GM21723 (cell line): ENCODE measurements around the gene CLTC.
A peak's percentile ranks its signal among the peaks of the same experiment; 100 is the strongest.
"Not testable (repeated sequence)": the region's sequence is repeated elsewhere in the genome, so short reads cannot be mapped to it uniquely, and the experiment has no call there.

Source experiments
- ATAC-seq: cut with Tn5 transposase; IDR thresholded peaks from one replicate; pipeline ENCODE4 v1.9.1; 2021; ENCODE audit warnings: mild to moderate bottlenecking, moderate library complexity; ENCODE audit not compliant: unreplicated experiment

CLTC gene

GRCh38 chr17:59633658-59634359 lies 14.1 kb downstream of the CLTC start:
- ATAC-seq = no peak

GRCh38 chr17:59634632-59635541 lies 15.2 kb downstream of the CLTC start:
- ATAC-seq = no peak

DNA sequence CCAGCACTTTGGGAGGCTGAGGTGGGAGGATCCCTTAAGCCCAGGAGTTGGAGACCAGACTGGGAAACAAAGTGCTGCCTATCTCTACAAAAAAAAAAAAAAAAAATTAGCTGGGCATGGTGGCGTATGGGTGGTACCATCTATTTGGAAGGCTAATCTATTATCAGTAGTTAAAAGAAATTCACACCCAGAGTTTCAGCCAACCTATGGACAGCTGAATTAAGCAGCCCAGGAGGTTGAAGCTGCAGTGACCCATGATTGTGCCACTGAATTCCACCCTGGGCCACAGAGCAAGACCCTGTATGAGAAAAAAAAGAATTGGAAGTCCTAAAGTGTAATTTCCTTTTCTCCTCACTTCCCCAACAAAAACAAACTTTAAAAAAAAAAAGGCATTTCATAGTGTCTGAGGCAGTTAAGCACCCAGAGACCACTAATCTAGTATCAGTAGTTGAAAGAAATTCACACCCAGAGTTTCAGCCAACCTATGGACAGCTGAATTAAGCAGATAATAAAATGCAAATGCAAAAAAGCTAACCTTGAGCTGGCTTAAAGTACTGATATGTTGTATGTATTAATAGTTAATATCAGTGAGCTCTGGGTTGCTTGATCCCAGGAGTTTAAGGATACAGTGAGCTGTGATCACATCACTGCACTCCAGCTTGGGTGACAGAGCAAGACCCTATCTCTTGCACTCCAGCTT lies 18.1 kb downstream of the CLTC start:
- ATAC-seq = no peak

GRCh38 chr17:59638553-59638952 lies 18.9 kb downstream of the CLTC start:
- ATAC-seq = no peak

DNA sequence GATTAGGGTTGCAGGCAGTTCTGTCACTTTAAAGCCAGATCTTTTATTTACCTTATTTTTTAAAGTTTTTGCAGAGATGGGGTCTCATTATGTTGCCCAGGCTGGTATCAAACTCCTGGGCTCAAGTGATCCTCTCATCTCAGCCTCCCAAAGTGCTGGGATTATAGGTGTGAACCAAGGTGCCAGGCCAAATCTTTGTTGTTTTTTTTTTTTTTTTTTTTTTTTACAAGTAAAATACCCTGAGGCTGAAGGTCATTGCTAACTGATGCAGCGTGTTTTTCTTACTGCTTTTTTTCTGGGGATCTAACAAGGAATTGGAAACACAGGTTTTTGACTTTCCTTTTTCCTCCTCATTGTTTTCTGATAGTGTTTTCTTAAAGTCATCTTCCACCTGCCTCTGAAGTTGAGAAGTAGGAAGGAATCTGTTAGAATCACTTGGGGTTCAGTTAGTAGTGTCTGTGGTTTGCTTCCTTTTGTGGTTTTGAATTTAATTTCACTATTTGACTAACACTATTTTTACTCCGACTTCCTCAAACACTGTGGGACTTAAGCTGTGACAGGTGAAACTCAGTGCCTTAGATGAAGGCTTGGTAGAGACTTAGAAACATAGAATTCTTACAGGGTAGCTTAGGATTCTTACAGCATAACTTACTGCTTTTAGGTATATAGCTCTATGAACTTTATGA lies 22.2 kb downstream of the CLTC start:
- ATAC-seq = peak; percentile 91

- ATAC-seq = peak; percentile 7
These were observed 22.9 kb downstream of the CLTC start for GRCh38 chr17:59642565-59642964.

GRCh38 chr17:59643159-59644140 lies 23.8 kb downstream of the CLTC start:
- no peak for ATAC-seq

DNA sequence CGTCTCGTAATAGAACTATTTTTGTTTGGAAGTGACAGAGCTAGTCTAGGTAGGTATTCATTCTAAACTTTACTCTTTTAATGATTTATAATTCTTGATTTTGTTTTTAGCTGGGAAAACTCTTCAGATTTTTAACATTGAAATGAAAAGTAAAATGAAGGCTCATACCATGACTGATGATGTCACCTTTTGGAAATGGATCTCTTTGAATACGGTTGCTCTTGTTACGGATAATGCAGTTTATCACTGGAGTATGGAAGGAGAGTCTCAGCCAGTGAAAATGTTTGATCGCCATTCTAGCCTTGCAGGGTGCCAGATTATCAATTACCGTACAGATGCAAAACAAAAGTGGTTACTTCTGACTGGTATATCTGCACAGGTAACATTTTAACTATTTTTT lies 27.6 kb downstream of the CLTC start:
- ATAC-seq = no peak

DNA sequence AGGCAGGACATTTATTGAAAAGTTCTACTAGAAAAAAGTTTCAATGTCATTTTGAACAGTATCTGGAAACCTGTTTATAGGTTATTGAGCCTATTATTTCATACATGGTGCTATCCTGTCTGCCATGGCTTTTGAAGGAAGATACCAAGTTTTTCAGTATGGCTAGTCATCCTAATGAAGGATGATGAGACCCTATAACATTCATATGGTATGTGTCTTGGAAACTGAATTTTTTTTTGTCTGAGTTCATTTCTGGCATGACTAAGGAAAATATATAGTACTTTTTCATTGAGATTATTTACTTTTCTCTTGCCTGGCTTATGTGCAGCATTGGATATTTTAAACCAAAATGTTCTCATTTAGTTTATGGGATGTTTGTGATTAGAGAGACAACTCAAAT lies 30.2 kb downstream of the CLTC start:
- ATAC-seq = no peak

- no peak for ATAC-seq
These were observed 30.9 kb downstream of the CLTC start for GRCh38 chr17:59650642-59651041.

- no peak for ATAC-seq
These were observed 31.7 kb downstream of the CLTC start for GRCh38 chr17:59651346-59651745.

DNA sequence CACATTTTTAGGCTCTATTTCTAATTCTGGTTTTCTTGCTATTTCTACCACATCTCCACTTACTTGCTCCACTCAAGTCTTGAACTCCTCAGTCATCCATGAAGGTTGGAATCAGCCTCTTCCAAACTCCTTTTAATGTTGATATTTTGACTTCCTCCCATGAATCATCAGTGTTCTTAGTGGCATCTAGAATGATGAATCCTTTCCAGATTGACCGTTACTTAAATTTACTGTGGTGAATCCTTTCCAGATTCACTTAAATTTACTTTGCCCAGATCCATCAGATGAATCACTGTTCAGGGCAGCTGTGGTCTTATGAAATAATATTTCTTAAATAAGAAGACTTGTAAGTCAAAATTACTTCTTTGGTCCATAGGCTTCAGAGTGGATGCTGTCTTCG lies 32.4 kb downstream of the CLTC start:
- ATAC-seq = no peak

DNA sequence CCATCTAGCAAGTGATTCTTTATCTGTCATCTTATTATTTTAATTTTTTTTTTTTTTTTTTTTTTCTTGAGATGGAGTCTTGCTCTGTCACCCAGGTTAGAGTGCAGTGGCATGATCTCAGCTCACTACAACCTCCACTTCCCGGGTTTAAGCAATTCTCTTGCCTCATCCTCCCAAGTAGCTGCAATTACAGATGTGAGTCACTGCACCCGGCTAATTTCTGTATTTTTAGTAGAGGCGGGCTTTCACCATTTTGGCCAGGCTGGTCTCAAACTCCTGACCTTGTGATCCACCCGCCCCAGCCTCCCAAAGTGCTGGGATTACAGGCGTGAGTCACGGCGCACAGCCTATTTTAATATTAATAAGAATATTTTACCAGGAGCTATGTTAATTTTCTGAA lies 36.9 kb downstream of the CLTC start:
- not testable (repeated sequence) for ATAC-seq

GRCh38 chr17:59666235-59666634 lies 46.5 kb downstream of the CLTC start:
- ATAC-seq = no peak

GRCh38 chr17:59668816-59669215 lies 49.1 kb downstream of the CLTC start:
- ATAC-seq = no peak

GRCh38 chr17:59669411-59669810 lies 49.7 kb downstream of the CLTC start:
- ATAC-seq = no peak

GRCh38 chr17:59669944-59670343 lies 50.2 kb downstream of the CLTC start:
- no peak for ATAC-seq

DNA sequence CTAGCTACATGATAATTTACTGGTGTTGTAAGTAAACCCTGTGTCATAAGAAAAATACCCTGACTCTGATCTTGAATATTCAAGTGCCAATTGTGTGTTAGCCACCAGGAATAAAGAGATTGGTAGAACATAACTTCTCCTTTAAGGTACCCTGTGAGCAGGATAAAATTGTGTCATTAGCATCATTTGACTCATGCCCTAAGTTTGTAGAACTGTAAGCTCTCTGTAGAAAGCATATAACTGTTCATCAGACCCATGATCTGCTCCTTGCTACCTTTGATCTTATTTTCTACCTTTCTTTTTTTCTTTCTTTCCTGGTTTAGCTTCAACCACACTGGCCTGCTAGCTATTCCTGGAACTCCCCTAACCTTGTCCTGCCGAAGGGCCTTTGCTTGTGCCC lies 51.7 kb downstream of the CLTC start:
- ATAC-seq = no peak

DNA sequence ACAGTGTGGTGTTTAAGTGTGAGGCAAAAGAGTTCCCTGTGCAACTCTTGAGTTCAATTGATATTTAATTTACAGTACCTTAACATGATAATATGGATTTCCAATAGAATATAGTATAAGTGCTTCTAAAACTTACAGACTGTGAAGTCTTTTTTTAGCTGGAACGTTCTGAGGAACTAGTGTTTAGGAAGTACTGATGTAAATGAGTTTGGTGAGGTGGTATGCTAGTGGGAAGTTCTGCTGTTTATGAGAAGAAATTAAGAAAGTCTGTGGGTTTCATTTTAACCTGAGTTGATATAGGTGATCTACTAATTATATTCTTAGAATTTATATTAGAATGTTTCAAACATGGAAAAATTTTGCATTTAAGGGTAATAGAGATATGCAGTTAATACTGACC lies 55.5 kb downstream of the CLTC start:
- ATAC-seq = no peak

GRCh38 chr17:59676716-59677115 lies 57.0 kb downstream of the CLTC start:
- ATAC-seq = no peak
